K562 (cell line): ENCODE results near the gene MZB1. TPM values are rescaled to one million over a fixed set of nuclear protein-coding genes. Genes with fewer than 3 reads are reported as not detected.

Experiments
- AFF4 ChIP-seq: sonication (generic); formaldehyde crosslinking; IDR thresholded peaks from 2 replicates; pipeline ENCODE4 v1.8.0; 2023; ENCODE audit warnings: mild to moderate bottlenecking, missing genetic modification reagents
- BCL6 ChIP-seq: fragments of 250-450 bp; sonication (Bioruptor Pico); IDR thresholded peaks from 2 replicates; pipeline ENCODE4 v1.4.0; 2020
- BCLAF1 ChIP-seq, 2 experiments: fragments of 450-650 bp in 1 of 2; IDR thresholded peaks; 2 replicates each; pipeline ENCODE4 v1.6.1; 2011 to 2017; ENCODE audit warnings: low read depth in 2 of 2, antibody characterized with exemption in 1 of 2, borderline replicate concordance in 1 of 2, low read length in 1 of 2, mild to moderate bottlenecking in 1 of 2, mixed read lengths in 1 of 2; ENCODE audit not compliant: control insufficient read depth in 1 of 2
- CBX1 ChIP-seq: sonication (generic); IDR thresholded peaks from 2 replicates; pipeline ENCODE4 v1.6.1; 2016; ENCODE audit warnings: antibody characterized with exemption, low read depth, mild to moderate bottlenecking
- DMBX1 ChIP-seq: fragments of 250-450 bp; sonication (Bioruptor Pico); IDR thresholded peaks from 2 replicates; pipeline ENCODE4 v1.8.0; 2022; ENCODE audit warnings: inconsistent platforms, mild to moderate bottlenecking, moderate library complexity, borderline replicate concordance
- GATAD2A ChIP-seq: fragments of 450-650 bp; IDR thresholded peaks from 2 replicates; pipeline ENCODE4 v1.6.1; 2017
- MAFF ChIP-seq: IDR thresholded peaks from 2 replicates; pipeline ENCODE4 v1.6.1; 2012; ENCODE audit warnings: low read length, improper control_type of control experiment
- MCM7 ChIP-seq, 2 experiments: fragments of 450-650 bp; IDR thresholded peaks; 2 replicates each; pipeline ENCODE4 v1.6.1; 2016 to 2018
- NCOA2 ChIP-seq, 2 experiments: fragments of 450-650 bp; IDR thresholded peaks; 2 replicates each; pipeline ENCODE4 v1.6.1; 2018; ENCODE audit warnings: mild to moderate bottlenecking in 2 of 2, moderate library complexity in 1 of 2; ENCODE audit not compliant: partially characterized antibody in 2 of 2
- OTX1 ChIP-seq: fragments of 450-650 bp; formaldehyde crosslinking; IDR thresholded peaks from 2 replicates; pipeline ENCODE4 v1.4.0; 2022; ENCODE audit warnings: mild to moderate bottlenecking
- RAD21 ChIP-seq, 2 experiments: fragments of 250-450 bp in 1 of 2; fragments of 450-650 bp in 1 of 2; sonication (Bioruptor Pico) in 1 of 2; formaldehyde crosslinking in 1 of 2; IDR thresholded peaks in 1 of 2; conservative IDR thresholded peaks in 1 of 2; 2 replicates each; pipeline versions ENCODE4 v1.4.0 to v1.8.0; 2020 to 2022; ENCODE audit warnings: mild to moderate bottlenecking in 2 of 2, moderate library complexity in 1 of 2
- SAFB ChIP-seq: fragments of 200-400 bp; formaldehyde crosslinking; IDR thresholded peaks from 2 replicates; pipeline ENCODE4 v1.6.1; 2017; ENCODE audit warnings: low read depth, low read length, borderline replicate concordance
- SMAD3 ChIP-seq: fragments of 450-650 bp; formaldehyde crosslinking; conservative IDR thresholded peaks from 2 replicates; pipeline ENCODE4 v1.4.0; 2020; ENCODE audit warnings: mild to moderate bottlenecking
- SRSF3 ChIP-seq: fragments of 200-400 bp; formaldehyde crosslinking; IDR thresholded peaks from 2 replicates; pipeline ENCODE4 v1.6.1; 2016; ENCODE audit warnings: mild to moderate bottlenecking, low read length, moderate library complexity; ENCODE audit not compliant: insufficient read depth
- TCF15 ChIP-seq: fragments of 250-450 bp; sonication (Bioruptor Pico); IDR thresholded peaks from 2 replicates; pipeline ENCODE4 v1.8.0; 2022; ENCODE audit warnings: moderate library complexity, mild to moderate bottlenecking, inconsistent platforms
- ZBTB1 ChIP-seq: sonication (generic); formaldehyde crosslinking; IDR thresholded peaks from 2 replicates; pipeline ENCODE4 v1.8.1; 2023; ENCODE audit warnings: missing genetic modification reagents, low read depth, mild to moderate bottlenecking, borderline replicate concordance
- ZFPM2 ChIP-seq: fragments of 250-450 bp; sonication (Bioruptor Pico); IDR thresholded peaks from 2 replicates; pipeline ENCODE4 v1.5.1; 2022; ENCODE audit warnings: mild to moderate bottlenecking
- ZNF23 ChIP-seq: fragments of 250-450 bp; sonication (Bioruptor Pico); IDR thresholded peaks from 2 replicates; pipeline ENCODE4 v1.4.0; 2020; ENCODE audit warnings: mild to moderate bottlenecking
- ZNF324 ChIP-seq: fragments of 250-450 bp; sonication (Bioruptor Pico); IDR thresholded peaks from 2 replicates; pipeline ENCODE4 v1.4.0; 2020; ENCODE audit warnings: mild to moderate bottlenecking
- ZNF696 ChIP-seq: fragments of 250-450 bp; sonication (Bioruptor Pico); conservative IDR thresholded peaks from 2 replicates; pipeline ENCODE4 v1.4.0; 2020; ENCODE audit warnings: mild to moderate bottlenecking, moderate library complexity
- ZNF766 ChIP-seq: fragments of 200-800 bp; sonication (Bioruptor generic); conservative IDR thresholded peaks from 2 replicates; pipeline ENCODE4 v1.6.1; 2016; ENCODE audit warnings: missing genetic modification characterization, missing compliant biosample characterization
- ZNF778 ChIP-seq: fragments of 450-650 bp; formaldehyde crosslinking; IDR thresholded peaks from 2 replicates; pipeline ENCODE4 v1.4.0; 2020; ENCODE audit warnings: mild to moderate bottlenecking, moderate library complexity
- polyA plus RNA-seq, 8 experiments: library from polyadenylated mRNA; depleted of rRNA in 4 of 8; stranded (reverse) in 5 of 8; unstranded in 3 of 8; fragments of >200 nt; fragmentation: Nextera tagmentation in 2 of 8; fragmentation: Illumina TruSeq in 1 of 8; extraction: Ambion mirVana in 2 of 8; extraction: Trizol in 1 of 8; gene quantifications; 2 replicates each; pipeline versions ENCODE4 v1.2.1 to v1.2.3, GENCODE V29; 2011 to 2014; ENCODE audit warnings: inconsistent platforms in 1 of 8, missing spikeins in 1 of 8
- total RNA-seq, 7 experiments: library from RNA; depleted of rRNA in 6 of 7; stranded (reverse); fragments of >200 nt in 6 of 7; fragmentation: Illumina TruSeq in 2 of 7; extraction: Trizol in 2 of 7; gene quantifications; 2 replicates each; pipeline versions ENCODE4 v1.2.1 to v1.2.3, GENCODE V29; 2011 to 2021; ENCODE audit warnings: low replicate concordance in 1 of 7

MZB1 gene
- total and polyA plus RNA-seq, 9 of the 15 experiments (the other 6 are each of a cell fraction or from before 2014, with no cell fraction given) = 0.13 to 0.31 TPM; not detected in 7

- TF ChIP-seq AFF4 (CRISPR knock-in tag) = no peak
- TF ChIP-seq MCM7 (IDR thresholded peaks at IDR 0.05) = no peak
- TF ChIP-seq SAFB = no peak
- 0 out of 2 replicates have a peak, but pooled peaks have one; percentile 81 for TF ChIP-seq ZFPM2
- TF ChIP-seq BCLAF1 (IDR thresholded peaks at IDR 0.05; ENCODE audit: borderline replicate concordance in 1 of 2, control insufficient read depth in 1 of 2, low read depth in 2 of 2, low read length in 1 of 2) = 0 out of 4 replicates have a peak, but pooled peaks of 1 of the 2 experiments have one; percentile 68
- no peak for TF ChIP-seq ZNF766 (CRISPR knock-in tag)
- peak; percentile 36 to 55 for TF ChIP-seq RAD21 (CRISPR knock-in tag; conservative IDR thresholded peaks at IDR 0.05 in 1 of 2, IDR thresholded peaks at IDR 0.05 in 1 of 2)
- TF ChIP-seq ZNF23 = no peak
- no peak for TF ChIP-seq BCL6 (CRISPR knock-in tag)
- no peak for TF ChIP-seq NCOA2 (IDR thresholded peaks at IDR 0.05; ENCODE audit: partially characterized antibody in 2 of 2)
- TF ChIP-seq OTX1 (CRISPR knock-in tag) = no peak
- no peak for TF ChIP-seq ZNF324 (CRISPR knock-in tag)
- TF ChIP-seq ZNF778 = no peak
- TF ChIP-seq CBX1 = peak; percentile 87
- TF ChIP-seq SMAD3 (CRISPR knock-in tag) = no peak; the same call in 1 of the 2 replicates
- TF ChIP-seq MAFF = no peak
- no peak for TF ChIP-seq ZBTB1 (CRISPR knock-in tag)
- no peak for TF ChIP-seq GATAD2A
- no peak for TF ChIP-seq DMBX1
- TF ChIP-seq ZNF696 (CRISPR knock-in tag) = no peak
- no peak for TF ChIP-seq TCF15 (CRISPR knock-in tag)
- no peak for TF ChIP-seq SRSF3
These were observed 47.9 kb downstream of the MZB1 start, which contains the start of gene PAIP2 (continued) for GRCh38 chr5:139341689-139342422.
